Kidney (tissue), 14 donors: ENCODE results near the gene ANKRD7. TPM values are rescaled to one million over a fixed set of nuclear protein-coding genes. Genes with fewer than 3 reads are reported as not detected.

Experiments used
- DNase-seq, 5 donors: peaks; one replicate each; pipeline ENCODE4 v3.0.0-alpha.2; 2013 to 2020
- FAIRE-seq: peaks from 2 replicates; lab custom pipeline; 2012; peaks lifted over from hg19 to GRCh38; lab: Jason Lieb, UNC
- H3K27ac ChIP-seq, 2 donors: one replicate each; pipeline ENCODE4 v1.7.0; 2013; ENCODE audit warnings: low read depth in 2 of 2, low read length in 2 of 2, inconsistent platforms in 1 of 2
- H3K27me3 ChIP-seq: one replicate; pipeline ENCODE4 v1.7.1; 2013; ENCODE audit warnings: low read length, inconsistent platforms; ENCODE audit not compliant: control insufficient read depth, insufficient read depth
- H3K36me3 ChIP-seq, 3 donors: one replicate each; pipeline versions ENCODE4 v1.7.0 to v1.7.1; 2013; ENCODE audit warnings: low read length in 3 of 3, control low read depth in 1 of 3, inconsistent platforms in 1 of 3; ENCODE audit not compliant: insufficient read depth in 3 of 3, control insufficient read depth in 2 of 3
- H3K4me1 ChIP-seq, 3 donors: one replicate each; pipeline versions ENCODE4 v1.7.0 to v1.7.1; 2013; ENCODE audit warnings: low read length in 3 of 3, inconsistent platforms in 1 of 3, low read depth in 1 of 3; ENCODE audit not compliant: control insufficient read depth in 2 of 3, insufficient read depth in 2 of 3
- H3K4me3 ChIP-seq, 3 donors: one replicate each; pipeline versions ENCODE4 v1.7.0 to v1.8.1; 2013; ENCODE audit warnings: low read length in 3 of 3, control low read depth in 1 of 3, inconsistent platforms in 1 of 3
- H3K9ac ChIP-seq, 3 donors: one replicate each; pipeline versions ENCODE4 v1.7.0 to v1.7.1; 2013; ENCODE audit warnings: low read length in 3 of 3, control low read depth in 1 of 3, inconsistent platforms in 1 of 3
- H3K9me3 ChIP-seq, 3 donors: one replicate each; pipeline versions ENCODE4 v1.7.0 to v1.7.1; 2013; ENCODE audit warnings: low read length in 3 of 3, control low read depth in 1 of 3, inconsistent platforms in 1 of 3; ENCODE audit not compliant: control insufficient read depth in 2 of 3, insufficient read depth in 1 of 3
- CTCF ChIP-seq: IDR thresholded peaks from 3 replicates; pipeline ENCODE4 v1.5.1; 2012; ENCODE audit warnings: mild to moderate bottlenecking, moderate library complexity, borderline replicate concordance; ENCODE audit not compliant: insufficient read depth; ENCODE audit errors: extremely low read depth
- intact Hi-C: fragments of 100-400 bp; cut with DNase I; formaldehyde crosslinking; loops from one replicate; pipeline ENCODE4 v1.11.1; 2022
- polyA plus RNA-seq: library from polyadenylated mRNA; stranded (reverse); fragments of 350-450 nt; fragmentation: Illumina TruSeq; extraction: RNeasy Lipid Tissue Mini Kit (QIAGEN cat#74804); gene quantifications from one replicate; pipeline ENCODE4 v1.2.3, GENCODE V29; 2014; ENCODE audit warnings: low read depth, low replicate concordance; ENCODE audit not compliant: insufficient read depth
- total RNA-seq: library from RNA; stranded (reverse); fragmentation: NEBNext Ultra II Directional; extraction: Animal tissue kit (Norgen Biotek cat#: 25700); gene quantifications from one replicate; pipeline ENCODE4 v1.2.1, GENCODE V29; 2021
- donor health status: control.
- donor health status: control.
- donor health status: control.
- donor health status: control.
- donor health status: control.
- donor health status: DM: yes; HTN: yes; CAD: no.
- donor health status: Normal renal cell carcinoma (clear cell type).

The ANKRD7 gene
- total and polyA plus RNA-seq, 2 donors from 2014 or later, result 1.3 to 3.0 TPM

- intact Hi-C loops, result no loop called here
- DNase-seq, result no peak
- H3K36me3 ChIP-seq, result no peaks in the 10 kb centered on the region
- TF ChIP-seq CTCF, result no peak
- no peak for FAIRE-seq
- no peaks in the 10 kb centered on the region for H3K27me3 ChIP-seq
- H3K9me3 ChIP-seq, result no peaks in the 10 kb centered on the region
- no peak overlapping the region for H3K9ac ChIP-seq
- H3K4me1 ChIP-seq, result no peaks in the 10 kb centered on the region
- no peak overlapping the region for H3K4me3 ChIP-seq
- H3K27ac ChIP-seq, result no peak overlapping the region
Observed at GRCh38 chr7:118218413-118219156, 5.9 kb upstream of the ANKRD7 start.

- Histone ChIP-seq H3K4me3 (no peak overlapping the region), H3K9me3 (no peaks in the 10 kb centered on the region), H3K36me3 (no peaks in the 10 kb centered on the region), H3K9ac (no peak overlapping the region), H3K27ac (no peak overlapping the region), H3K27me3 (no peaks in the 10 kb centered on the region), H3K4me1 (no peaks in the 10 kb centered on the region)
- intact Hi-C loops, result no loop called here
- DNase-seq, result no peak
- FAIRE-seq, result no peak
- no peak for TF ChIP-seq CTCF
Observed at GRCh38 chr7:118219157-118219512, 5.4 kb upstream of the ANKRD7 start.

GRCh38 chr7:118220583-118220982, 3.9 kb upstream of the ANKRD7 start:
- no peak overlapping the region for H3K4me3 ChIP-seq
- H3K4me1 ChIP-seq, result no peaks in the 10 kb centered on the region
- DNase-seq (no peak), FAIRE-seq (no peak)
- no peaks in the 10 kb centered on the region for H3K36me3 ChIP-seq
- H3K27me3 ChIP-seq, result no peaks in the 10 kb centered on the region
- no peaks in the 10 kb centered on the region for H3K9me3 ChIP-seq
- intact Hi-C loops, result no loop called here
- no peak for TF ChIP-seq CTCF
- H3K9ac ChIP-seq, result no peak overlapping the region
- no peak overlapping the region for H3K27ac ChIP-seq

- DNase-seq (no peak), FAIRE-seq (no peak)
- no peak overlapping the region for H3K9ac ChIP-seq
- H3K36me3 ChIP-seq, result no peaks in the 10 kb centered on the region
- no peak overlapping the region for H3K4me3 ChIP-seq
- intact Hi-C loops, result no loop called here
- no peaks in the 10 kb centered on the region for H3K9me3 ChIP-seq
- H3K27me3 ChIP-seq, result no peaks in the 10 kb centered on the region
- no peaks in the 10 kb centered on the region for H3K4me1 ChIP-seq
- no peak overlapping the region for H3K27ac ChIP-seq
- no peak for TF ChIP-seq CTCF
Observed at GRCh38 chr7:118222591-118222990, 1.9 kb upstream of the ANKRD7 start.
